ENCODE data around the gene EFCAB8. TPM values are rescaled to one million over a fixed set of nuclear protein-coding genes. Genes with fewer than 3 reads are reported as not detected.

Gene EFCAB8
- total RNA-seq, 1 donor from 2014 or later: 0.54 TPM

DNA sequence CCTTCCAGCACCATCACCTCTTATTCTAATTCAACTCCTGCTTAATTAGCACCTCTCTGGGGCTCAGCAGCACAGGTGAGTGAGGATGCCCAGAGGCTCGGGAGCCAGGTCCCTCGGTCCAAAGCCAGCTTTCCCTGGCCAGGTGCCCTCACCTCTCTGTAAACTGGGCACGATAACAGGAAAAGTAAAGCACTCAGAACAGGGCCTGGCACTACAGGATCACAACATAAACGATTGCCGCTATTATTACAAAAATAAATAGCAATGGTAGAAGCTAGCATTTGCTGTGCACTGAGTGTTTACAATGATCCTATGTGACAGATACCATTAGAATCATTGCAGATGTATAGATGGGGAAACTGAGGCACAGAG is 151.4 kb downstream of the EFCAB8 start:
- no peak overlapping the region for H3K27ac Mint-ChIP-seq
- no peaks in the 10 kb centered on the region for H3K36me3 Mint-ChIP-seq (ENCODE audit: low read depth)
- no peaks in the 10 kb centered on the region for H3K27me3 Mint-ChIP-seq
- intact Hi-C loops (cut with micrococcal nuclease): no loop called here
- peaks cover 1% of the 10 kb centered on the region for H3K4me1 Mint-ChIP-seq
- H3K4me3 Mint-ChIP-seq: no peak overlapping the region
- no peak for DNase-seq
- H3K9me3 Mint-ChIP-seq: peaks cover 3% of the 10 kb centered on the region

DNA sequence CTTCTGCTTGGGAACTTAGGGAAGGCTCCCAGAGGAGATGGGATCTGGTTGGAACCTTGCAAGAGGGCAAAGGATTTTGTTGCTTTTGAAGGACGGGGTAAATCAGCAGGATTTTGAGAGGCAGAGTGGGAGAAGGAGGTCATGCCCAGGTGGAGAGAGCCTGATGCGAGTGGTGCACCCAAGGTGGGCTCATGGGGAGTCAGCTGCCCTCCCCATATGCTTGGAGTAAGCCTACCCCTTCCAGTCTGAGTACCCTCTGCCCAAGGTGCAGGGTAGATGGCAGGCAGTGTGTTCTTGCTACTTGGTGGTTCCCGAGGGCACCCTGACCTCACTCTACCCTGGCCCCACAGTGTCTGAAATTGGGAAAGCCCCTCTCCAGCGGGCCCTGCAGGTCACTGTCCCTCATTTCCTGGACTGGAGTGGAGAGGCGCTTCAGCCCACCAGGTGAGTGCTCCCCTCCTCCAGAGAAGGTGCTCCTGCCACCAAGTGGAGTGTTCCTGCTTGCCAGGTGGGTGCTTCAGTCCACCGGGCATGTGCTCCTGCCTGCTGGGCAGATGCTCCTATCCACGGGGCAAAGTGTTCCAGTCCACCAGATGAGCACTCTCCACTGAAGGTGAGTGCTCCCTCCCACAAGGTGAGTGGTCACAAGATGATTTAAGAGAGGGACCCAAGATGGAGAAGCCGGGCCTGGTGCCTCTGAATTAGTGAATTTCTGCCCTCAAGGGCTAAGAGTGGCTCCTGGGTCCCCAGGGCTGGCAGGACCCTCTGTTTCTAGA is 152.1 kb downstream of the EFCAB8 start:
- H3K36me3 Mint-ChIP-seq (ENCODE audit: low read depth): no peaks in the 10 kb centered on the region
- H3K27ac Mint-ChIP-seq: no peak overlapping the region
- H3K4me1 Mint-ChIP-seq: no peaks in the 10 kb centered on the region
- no peaks in the 10 kb centered on the region for H3K9me3 Mint-ChIP-seq
- intact Hi-C loops (cut with micrococcal nuclease): no loop called here
- DNase-seq: no peak
- H3K27me3 Mint-ChIP-seq: no peaks in the 10 kb centered on the region
- no peak overlapping the region for H3K4me3 Mint-ChIP-seq

Other genes with a start within 250 kb of the EFCAB8 start
- gene C20orf203, start 185.0 kb upstream of the EFCAB8 start, total RNA-seq: 0.07 and 0.12 TPM in 2 replicates
- gene COMMD7, start 115.5 kb upstream of the EFCAB8 start, total RNA-seq: 36.3 and 37.7 TPM in 2 replicates
- 1.1 and 1.3 TPM in 2 replicates for gene DNMT3B, start 96.5 kb upstream of the EFCAB8 start, total RNA-seq
- 148 TPM in 2 replicates for gene MAPRE1, start 39.0 kb upstream of the EFCAB8 start, total RNA-seq
- gene SUN5, start 145.5 kb downstream of the EFCAB8 start, total RNA-seq: not detected in 2 replicates
- gene BPIFB2, start 148.8 kb downstream of the EFCAB8 start, total RNA-seq: not detected in 2 replicates
- gene BPIFB6, start 172.7 kb downstream of the EFCAB8 start, total RNA-seq: not detected in 2 replicates
- gene BPIFB3, start 195.0 kb downstream of the EFCAB8 start, total RNA-seq: not detected in 2 replicates
- not detected in 2 replicates for gene BPIFB4, start 220.7 kb downstream of the EFCAB8 start, total RNA-seq

Data from activated CD4-positive, alpha-beta T cell treated with anti-CD3 and anti-CD28 coated beads, Interleukin-2, amount 10 ng/mL, durations not matched to agents 24 days and 14 days (primary cell).